Neuron (in vitro differentiated cells): ENCODE data around the gene CRELD2.

Experiments
- H2AFZ ChIP-seq: one replicate; pipeline ENCODE4 v1.6.1; 2013; ENCODE audit warnings: low read depth, mild to moderate bottlenecking, inconsistent platforms, low read length, moderate library complexity
- H3K27me3 ChIP-seq: one replicate; pipeline ENCODE4 v1.6.1; 2013; ENCODE audit warnings: low read length; ENCODE audit not compliant: insufficient read depth
- H3K36me3 ChIP-seq: one replicate; pipeline ENCODE4 v1.6.1; 2013; ENCODE audit warnings: low read length; ENCODE audit not compliant: insufficient read depth
- H3K4me1 ChIP-seq: one replicate; pipeline ENCODE4 v1.6.1; 2013; ENCODE audit warnings: low read length; ENCODE audit not compliant: insufficient read depth
- H3K4me3 ChIP-seq: 2 replicates; pipeline ENCODE4 v1.5.1; 2013; ENCODE audit warnings: mild to moderate bottlenecking, low read length, moderate library complexity
- H3K9me3 ChIP-seq: one replicate; pipeline ENCODE4 v1.6.1; 2013; ENCODE audit warnings: low read length

The CRELD2 gene

GRCh38 chr22:49966041-49966773, 47.8 kb downstream of the CRELD2 start:
- Histone ChIP-seq H3K9me3 (peaks cover 4% of the 10 kb centered on the region), H3K36me3 (peaks cover 26% of the 10 kb centered on the region), H3K4me1 (peaks cover 32% of the 10 kb centered on the region), H3K27me3 (no peaks in the 10 kb centered on the region), H2AFZ (no peak overlapping the region), H3K4me3 (no peak overlapping the region)

GRCh38 chr22:49966774-49967705, 48.6 kb downstream of the CRELD2 start:
- H3K27me3 ChIP-seq = no peaks in the 10 kb centered on the region
- peaks cover 4% of the 10 kb centered on the region for H3K9me3 ChIP-seq
- H3K4me3 ChIP-seq = no peak overlapping the region
- peaks cover 26% of the 10 kb centered on the region for H3K4me1 ChIP-seq
- H2AFZ ChIP-seq = no peak overlapping the region
- H3K36me3 ChIP-seq = peaks cover 19% of the 10 kb centered on the region

- H3K36me3 ChIP-seq = peaks cover 15% of the 10 kb centered on the region
- no peak overlapping the region for H2AFZ ChIP-seq
- no peaks in the 10 kb centered on the region for H3K27me3 ChIP-seq
- H3K4me3 ChIP-seq = no peak overlapping the region
- peaks cover 23% of the 10 kb centered on the region for H3K4me1 ChIP-seq
- peaks cover under 1% of the 10 kb centered on the region for H3K9me3 ChIP-seq
These were observed 49.3 kb downstream of the CRELD2 start for GRCh38 chr22:49967706-49968208.

GRCh38 chr22:49968313-49968830, 49.9 kb downstream of the CRELD2 start:
- Histone ChIP-seq H3K36me3 (peaks cover 9% of the 10 kb centered on the region), H2AFZ (no peak overlapping the region), H3K4me3 (no peak overlapping the region), H3K27me3 (no peaks in the 10 kb centered on the region), H3K9me3 (no peaks in the 10 kb centered on the region), H3K4me1 (peaks cover 21% of the 10 kb centered on the region)

- Histone ChIP-seq H2AFZ (no peak overlapping the region), H3K27me3 (no peaks in the 10 kb centered on the region), H3K36me3 (peaks cover 2% of the 10 kb centered on the region), H3K9me3 (no peaks in the 10 kb centered on the region), H3K4me3 (no peak overlapping the region), H3K4me1 (peaks cover 21% of the 10 kb centered on the region)
These were observed 50.6 kb downstream of the CRELD2 start for GRCh38 chr22:49968831-49969661.

GRCh38 chr22:49969751-49970527, 51.5 kb downstream of the CRELD2 start:
- Histone ChIP-seq H3K9me3 (no peaks in the 10 kb centered on the region), H2AFZ (no peak overlapping the region), H3K4me1 (peaks cover 21% of the 10 kb centered on the region), H3K27me3 (no peaks in the 10 kb centered on the region), H3K36me3 (no peaks in the 10 kb centered on the region), H3K4me3 (no peak overlapping the region)

- H3K27me3 ChIP-seq = no peaks in the 10 kb centered on the region
- no peaks in the 10 kb centered on the region for H3K9me3 ChIP-seq
- H3K4me1 ChIP-seq = peaks cover 21% of the 10 kb centered on the region
- no peak overlapping the region for H2AFZ ChIP-seq
- H3K36me3 ChIP-seq = no peaks in the 10 kb centered on the region
- H3K4me3 ChIP-seq = no peak overlapping the region
These were observed 52.2 kb downstream of the CRELD2 start for GRCh38 chr22:49970528-49971231.

GRCh38 chr22:49971232-49972162, 53.1 kb downstream of the CRELD2 start:
- Histone ChIP-seq H3K4me1 (peaks cover 18% of the 10 kb centered on the region), H3K36me3 (no peaks in the 10 kb centered on the region), H2AFZ (no peak overlapping the region), H3K9me3 (no peaks in the 10 kb centered on the region), H3K4me3 (no peak overlapping the region), H3K27me3 (no peaks in the 10 kb centered on the region)

GRCh38 chr22:49972163-49973017, 54.0 kb downstream of the CRELD2 start:
- Histone ChIP-seq H2AFZ (no peak overlapping the region), H3K36me3 (no peaks in the 10 kb centered on the region), H3K27me3 (no peaks in the 10 kb centered on the region), H3K4me3 (no peak overlapping the region), H3K9me3 (no peaks in the 10 kb centered on the region), H3K4me1 (peaks cover 11% of the 10 kb centered on the region)
